DOHH2 (cell line): Measurements from ENCODE around the gene AVPR2.

Source experiments
- H3F3A ChIP-seq: fragments of 200-600 bp; sonication (generic), shearing (Covaris generic); 2 replicates; pipeline ENCODE4 v1.6.0; 2016; ENCODE audit warnings: antibody characterized with exemption, mild to moderate bottlenecking; ENCODE audit not compliant: control insufficient read depth, insufficient read depth
- H3K27ac ChIP-seq: fragments of 200-600 bp; sonication (generic); 2 replicates; pipeline ENCODE4 v1.5.1; 2014; ENCODE audit warnings: low read depth, mild to moderate bottlenecking, low read length, moderate library complexity
- H3K27me3 ChIP-seq: fragments of 200-600 bp; sonication (generic); 2 replicates; pipeline ENCODE4 v1.6.1; 2014; ENCODE audit warnings: mild to moderate bottlenecking, low read length, mixed read lengths; ENCODE audit not compliant: control insufficient read depth
- H3K36me3 ChIP-seq: fragments of 200-600 bp; sonication (generic); 2 replicates; pipeline ENCODE4 v1.6.1; 2014; ENCODE audit warnings: mild to moderate bottlenecking, low read length, moderate library complexity, mixed read lengths; ENCODE audit not compliant: control insufficient read depth
- H3K4me1 ChIP-seq: fragments of 200-600 bp; sonication (generic); 2 replicates; pipeline ENCODE4 v1.6.1; 2014; ENCODE audit warnings: mild to moderate bottlenecking, low read length, mixed read lengths; ENCODE audit not compliant: control insufficient read depth
- H3K4me2 ChIP-seq: fragments of 200-600 bp; sonication (generic); 2 replicates; pipeline ENCODE4 v1.6.0; 2014; ENCODE audit warnings: mild to moderate bottlenecking, low read length, moderate library complexity
- H3K4me3 ChIP-seq: fragments of 200-600 bp; sonication (generic); 2 replicates; pipeline ENCODE4 v1.5.1; 2014; ENCODE audit warnings: mild to moderate bottlenecking, low read length, mixed read lengths
- H3K79me2 ChIP-seq: fragments of 200-600 bp; sonication (generic); 2 replicates; pipeline ENCODE4 v1.6.1; 2014; ENCODE audit warnings: mild to moderate bottlenecking, low read length, mixed read lengths; ENCODE audit not compliant: control insufficient read depth
- H3K9me2 ChIP-seq: fragments of 200-600 bp; sonication (generic); replicated peaks from 2 replicates; pipeline ENCODE4 v1.6.1; 2014; ENCODE audit warnings: mild to moderate bottlenecking, low read length, mixed read lengths; ENCODE audit not compliant: control insufficient read depth
- H3K9me3 ChIP-seq: fragments of 200-600 bp; sonication (generic); 2 replicates; pipeline ENCODE4 v1.6.1; 2014; ENCODE audit warnings: antibody characterized with exemption, low read length, mixed read lengths; ENCODE audit not compliant: control insufficient read depth, insufficient read depth
- H4K20me1 ChIP-seq: fragments of 200-600 bp; sonication (generic); 2 replicates; pipeline ENCODE4 v1.6.0; 2014; ENCODE audit warnings: low read depth, mild to moderate bottlenecking, antibody characterized with exemption, low read length, moderate library complexity; ENCODE audit not compliant: control insufficient read depth, insufficient read depth
- CTCF ChIP-seq: fragments of 200-600 bp; sonication (generic); IDR thresholded peaks from one replicate; pipeline ENCODE4 v1.5.1; 2014; ENCODE audit warnings: antibody characterized with exemption, mild to moderate bottlenecking, low read depth, low read length; ENCODE audit not compliant: poor library complexity, severe bottlenecking
- EZH2phosphoT487 ChIP-seq: fragments of 200-600 bp; sonication (generic); IDR thresholded peaks from 2 replicates; pipeline ENCODE4 v1.6.1; 2017; ENCODE audit warnings: borderline replicate concordance, mild to moderate bottlenecking, antibody characterized with exemption, low read length, moderate library complexity, mixed read lengths

AVPR2 gene

GRCh38 chrX:153873282-153874084, 31.0 kb upstream of the AVPR2 start:
- Histone ChIP-seq H3K27me3 (no peaks in the 10 kb centered on the region; the same call in 1 of the 2 replicates), H3K79me2 (no peaks in the 10 kb centered on the region), H3K4me3 (no peak overlapping the region), H3F3A (no peaks in the 10 kb centered on the region), H3K27ac (no peak overlapping the region), H3K9me3 (no peaks in the 10 kb centered on the region), H4K20me1 (no peaks in the 10 kb centered on the region), H3K36me3 (no peaks in the 10 kb centered on the region), H3K4me2 (no peak overlapping the region), H3K4me1 (no peaks in the 10 kb centered on the region), H3K9me2 (no peaks in the 10 kb centered on the region)
- no peak for TF ChIP-seq CTCF

- H3F3A ChIP-seq = no peaks in the 10 kb centered on the region
- H3K4me1 ChIP-seq = no peaks in the 10 kb centered on the region
- no peaks in the 10 kb centered on the region for H3K79me2 ChIP-seq
- H3K9me2 ChIP-seq = no peaks in the 10 kb centered on the region
- no peak overlapping the region for H3K27ac ChIP-seq
- H3K9me3 ChIP-seq = no peaks in the 10 kb centered on the region
- H3K27me3 ChIP-seq = peaks cover 3% of the 10 kb centered on the region; the same call in 1 of the 2 replicates
- H3K36me3 ChIP-seq = no peaks in the 10 kb centered on the region
- no peak for TF ChIP-seq EZH2phosphoT487
- TF ChIP-seq CTCF = no peak
- H3K4me2 ChIP-seq = no peak overlapping the region
- H3K4me3 ChIP-seq = no peak overlapping the region
- no peaks in the 10 kb centered on the region for H4K20me1 ChIP-seq
These were observed 30.4 kb upstream of the AVPR2 start for GRCh38 chrX:153874085-153874365.

GRCh38 chrX:153874366-153875125, 29.9 kb upstream of the AVPR2 start:
- Histone ChIP-seq H3K36me3 (no peaks in the 10 kb centered on the region), H3K4me1 (no peaks in the 10 kb centered on the region), H3K27ac (no peak overlapping the region), H3F3A (no peaks in the 10 kb centered on the region), H3K4me3 (no peak overlapping the region), H3K4me2 (no peak overlapping the region), H4K20me1 (no peaks in the 10 kb centered on the region), H3K27me3 (peaks cover 3% of the 10 kb centered on the region; the same call in 1 of the 2 replicates), H3K79me2 (no peaks in the 10 kb centered on the region), H3K9me2 (no peaks in the 10 kb centered on the region), H3K9me3 (no peaks in the 10 kb centered on the region)
- TF ChIP-seq CTCF (no peak), EZH2phosphoT487 (no peak)
